GM18511 (cell line): ENCODE data around the gene RNF121.

Source experiments
- ATAC-seq: cut with Tn5 transposase; IDR thresholded peaks from one replicate; pipeline ENCODE4 v1.9.1; 2021; ENCODE audit warnings: mild to moderate bottlenecking, moderate library complexity; ENCODE audit not compliant: unreplicated experiment

RNF121 gene

DNA sequence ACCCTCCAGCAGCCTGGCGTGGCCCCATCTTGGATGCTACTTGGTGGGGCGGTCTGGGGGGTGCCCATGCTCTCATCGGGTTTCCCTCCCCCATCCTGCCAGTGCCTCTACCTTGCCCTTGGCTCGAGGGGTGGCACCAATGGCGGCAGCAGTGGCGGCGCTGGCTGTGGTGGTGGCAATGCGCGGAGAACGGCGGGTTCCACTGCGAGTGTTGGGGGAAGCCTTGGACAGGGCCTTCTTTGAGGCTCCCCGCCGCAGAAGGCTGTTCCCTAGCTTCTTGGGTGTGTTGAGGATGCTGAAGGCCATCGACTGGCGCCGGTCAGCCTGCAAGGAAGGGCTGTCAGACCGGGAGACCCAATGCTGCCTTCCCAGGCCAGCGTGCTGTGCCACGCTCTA lies 74.9 kb downstream of the RNF121 start:
- no peak for ATAC-seq

DNA sequence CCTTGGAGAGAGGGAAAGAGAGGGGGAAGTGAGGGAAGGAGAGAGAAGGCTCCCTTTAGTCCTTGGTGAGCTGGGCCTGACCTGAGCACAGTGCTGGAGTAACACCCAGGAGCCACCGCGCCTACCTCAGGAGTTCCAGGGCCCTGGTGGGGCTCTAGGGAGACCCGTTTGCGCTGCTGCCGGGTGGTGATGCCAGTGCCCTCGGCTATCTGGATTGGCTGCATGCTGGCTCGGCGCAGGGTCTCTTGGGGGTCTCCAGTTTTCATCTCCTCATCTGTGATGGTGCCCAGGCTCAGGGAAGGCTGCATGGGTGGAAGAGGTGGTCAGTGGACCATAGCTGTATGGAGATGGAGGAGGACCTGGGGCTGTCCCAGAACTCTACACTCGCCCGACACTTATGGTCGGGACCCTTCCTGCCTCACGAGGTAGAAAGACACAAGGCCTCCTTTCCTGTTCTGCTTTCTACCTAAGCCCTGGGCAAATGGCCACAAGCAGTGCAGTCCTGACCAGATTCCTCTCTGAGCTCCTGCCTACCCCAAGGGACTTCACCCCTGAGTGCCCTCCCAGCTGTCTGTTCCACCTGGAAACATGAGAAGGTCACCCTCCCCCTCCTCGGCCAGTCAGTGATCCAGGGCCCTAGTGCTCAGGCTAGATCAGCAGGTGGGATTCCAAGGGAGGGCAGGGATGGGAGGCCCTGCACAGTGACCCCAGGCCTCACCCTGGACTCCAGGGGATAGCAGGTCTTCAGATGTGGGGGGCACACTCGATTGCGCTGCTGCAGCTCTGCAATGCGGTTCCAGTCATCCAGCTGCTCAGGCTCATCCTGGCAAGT lies 75.9 kb downstream of the RNF121 start:
- no peak for ATAC-seq

DNA sequence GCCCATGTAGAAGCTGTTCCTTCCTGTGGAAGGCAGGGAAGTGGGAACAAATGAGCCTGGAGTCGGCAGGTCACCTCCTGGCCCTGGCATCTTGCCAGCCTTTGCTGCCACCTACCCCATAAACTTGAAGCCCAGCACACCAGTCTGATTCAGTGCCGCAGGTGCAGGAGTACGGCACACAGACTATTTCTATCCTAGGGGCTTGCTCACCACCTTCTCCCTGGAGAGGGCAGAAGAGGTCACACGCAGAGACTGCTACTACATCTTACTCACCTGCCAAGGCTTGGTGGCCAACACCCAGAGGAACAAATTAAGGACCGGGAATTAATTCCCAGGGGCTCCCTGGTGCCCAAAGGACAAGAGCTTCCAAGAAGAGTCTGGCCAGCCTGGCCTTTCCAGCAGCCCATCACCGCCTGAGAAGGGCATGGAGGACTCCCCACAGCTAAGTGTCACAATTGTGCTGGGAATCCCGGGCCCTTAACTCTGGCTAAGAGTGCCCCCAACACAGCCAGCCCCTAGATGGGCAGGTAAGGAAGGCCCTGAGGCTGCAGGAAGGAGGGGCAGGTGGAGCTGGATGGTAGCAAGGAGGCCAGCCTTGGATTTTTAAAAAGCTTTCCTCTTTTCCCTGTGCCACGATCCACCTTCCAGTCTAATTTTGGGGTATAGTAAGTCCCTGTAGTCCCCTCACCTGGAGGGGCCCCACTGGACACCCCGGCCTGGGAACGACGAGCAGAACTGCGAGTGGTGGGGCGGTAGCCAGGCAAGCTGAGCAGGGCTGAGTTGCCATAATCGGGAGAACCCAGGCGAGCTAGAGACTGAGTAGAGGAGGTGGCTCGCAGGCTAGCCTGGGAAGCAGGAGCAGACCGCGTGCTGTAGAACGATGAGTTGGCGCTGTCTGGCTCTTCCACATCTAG lies 76.8 kb downstream of the RNF121 start:
- no peak for ATAC-seq

DNA sequence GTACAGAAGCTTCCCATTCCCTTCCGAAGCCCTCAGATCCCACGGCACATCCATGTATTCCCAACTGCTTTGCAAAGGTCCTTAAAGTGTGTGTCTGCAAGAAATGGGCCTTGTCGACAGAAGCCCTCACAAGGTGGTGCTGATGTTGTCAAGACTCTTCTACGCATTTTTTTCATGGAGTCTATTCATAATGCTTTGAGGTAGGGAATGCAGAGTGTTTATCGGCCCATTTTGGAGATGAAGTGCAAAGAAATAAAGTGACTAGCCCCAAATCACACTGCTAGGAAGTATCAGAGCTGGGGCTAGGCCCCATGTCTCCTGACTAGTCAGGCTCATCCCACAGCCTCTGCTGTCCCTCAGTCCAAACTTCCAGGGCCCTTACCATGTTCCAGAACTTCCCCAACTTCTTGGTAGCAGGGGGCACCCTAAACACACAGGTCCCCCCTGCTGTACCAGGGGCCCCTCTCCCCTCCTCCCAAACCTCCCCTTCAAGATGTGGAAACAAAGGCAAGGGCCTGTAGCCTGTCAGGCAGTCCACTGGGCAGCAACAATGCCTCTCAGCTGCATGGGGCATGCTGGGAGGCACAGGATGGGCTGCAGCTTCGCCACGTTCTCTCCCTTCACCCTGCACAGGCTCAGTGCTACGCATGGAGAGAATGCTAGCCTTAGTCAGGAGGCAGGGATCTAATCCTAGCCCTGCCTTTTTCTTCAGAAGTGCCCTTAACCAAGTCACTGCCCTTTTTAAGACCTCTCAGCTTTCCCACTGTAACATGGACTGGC lies 77.7 kb downstream of the RNF121 start:
- no peak for ATAC-seq

- no peak for ATAC-seq
Measured at GRCh38 chr11:72007089-72007476, 78.2 kb downstream of the RNF121 start.

DNA sequence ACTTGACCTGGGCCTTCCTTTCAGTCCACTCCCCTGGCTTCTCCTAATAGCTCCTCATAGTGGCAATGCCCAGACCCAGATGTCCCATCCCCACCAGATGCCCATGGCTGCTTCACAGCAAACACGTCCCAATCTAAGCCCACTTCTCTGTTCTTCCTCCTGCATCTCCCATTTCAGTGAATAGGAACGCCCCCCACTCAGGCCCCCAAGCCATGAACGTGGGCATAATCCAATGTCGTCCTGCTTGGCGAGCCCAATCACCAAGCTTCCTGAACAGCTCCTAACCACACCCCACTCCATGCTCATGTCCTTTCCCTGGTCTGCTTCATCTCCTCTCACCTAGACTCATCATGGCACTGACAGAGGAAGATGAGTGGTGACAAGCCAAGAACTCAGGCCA lies 78.7 kb downstream of the RNF121 start:
- ATAC-seq = no peak

- ATAC-seq = no peak
Measured at GRCh38 chr11:72008728-72009127, 79.9 kb downstream of the RNF121 start.

- no peak for ATAC-seq
Measured at GRCh38 chr11:72009156-72009555, 80.3 kb downstream of the RNF121 start.

GRCh38 chr11:72010529-72011233 lies 81.8 kb downstream of the RNF121 start:
- no peak for ATAC-seq

- ATAC-seq = no peak
Measured at GRCh38 chr11:72012091-72012630, 83.3 kb downstream of the RNF121 start.

GRCh38 chr11:72012897-72013721 lies 84.3 kb downstream of the RNF121 start:
- no peak for ATAC-seq

DNA sequence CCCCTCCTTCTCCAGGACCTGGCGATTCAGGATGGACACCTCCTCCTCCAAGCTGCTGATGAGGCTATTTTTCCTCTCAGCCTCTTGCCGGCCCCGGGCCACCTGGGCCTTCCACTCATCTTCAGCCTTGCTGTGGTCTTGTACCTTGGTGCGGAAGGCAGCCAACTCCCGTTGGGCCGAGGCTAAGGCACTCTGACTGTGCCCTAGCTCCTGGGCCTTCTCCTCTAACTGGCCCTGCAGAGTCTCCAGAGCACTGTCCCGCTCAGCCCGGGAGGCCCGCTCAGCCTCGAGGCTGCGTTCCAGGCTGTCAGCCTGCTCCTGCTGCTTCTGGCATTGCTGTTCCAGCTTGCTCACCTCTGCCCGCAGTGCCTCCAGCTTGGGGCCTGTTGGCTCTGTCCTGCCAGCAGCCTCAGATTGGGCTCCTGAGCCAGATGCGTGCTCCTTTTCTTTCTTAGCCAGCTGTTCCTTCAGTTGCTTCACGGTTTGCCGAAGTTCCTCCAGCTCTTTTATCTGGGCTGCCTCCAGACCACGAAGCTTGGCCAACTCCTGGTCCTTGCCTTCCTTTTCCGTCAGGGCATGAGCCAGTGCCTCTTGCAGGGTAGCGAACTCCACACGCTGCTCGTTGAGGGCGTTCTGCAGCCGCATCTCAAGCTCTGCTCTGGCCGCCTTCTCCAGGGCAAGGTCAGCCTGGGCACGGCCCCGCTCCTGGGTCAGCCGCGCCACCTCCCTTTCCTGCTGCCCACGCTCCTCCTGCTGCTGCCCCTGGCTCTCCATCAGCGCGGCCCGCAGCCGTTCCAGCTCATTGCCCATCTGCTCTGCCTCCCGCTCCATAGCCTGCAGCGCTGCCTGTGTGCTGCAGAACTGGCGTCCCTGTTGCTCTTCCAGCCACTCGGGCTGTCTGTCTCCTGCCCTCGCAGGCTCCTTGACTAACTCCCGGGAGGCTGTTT lies 85.2 kb downstream of the RNF121 start:
- ATAC-seq = no peak

DNA sequence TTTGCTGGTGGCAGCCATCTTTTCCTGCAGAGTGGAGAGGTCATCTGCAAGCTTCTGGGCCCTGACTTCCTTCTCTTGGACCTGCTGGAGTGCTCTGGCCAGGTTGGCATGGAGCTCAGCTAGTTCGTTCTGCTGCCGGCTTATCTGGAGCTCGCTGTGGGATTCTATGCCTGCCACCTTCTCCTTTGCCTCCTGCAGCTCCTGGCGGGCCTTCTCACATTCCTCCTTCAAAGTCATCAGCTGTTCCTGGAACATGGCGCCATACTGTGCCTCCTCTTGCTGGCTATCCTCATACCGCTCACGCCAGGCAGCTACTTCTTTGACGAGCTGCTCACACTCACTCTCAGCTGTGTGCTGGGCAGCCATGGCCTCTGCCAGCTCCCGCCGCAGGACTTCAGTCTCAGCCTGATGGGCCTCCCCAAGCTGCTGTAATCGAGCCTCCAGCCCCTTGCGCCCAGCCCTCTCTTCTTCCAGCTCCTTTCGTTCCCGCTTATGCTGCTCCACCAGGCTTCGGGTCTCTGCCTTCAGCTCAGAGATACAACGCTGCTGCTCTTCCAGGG lies 86.0 kb downstream of the RNF121 start:
- no peak for ATAC-seq

GRCh38 chr11:72015511-72016061 lies 86.7 kb downstream of the RNF121 start:
- ATAC-seq = no peak

- no peak for ATAC-seq
Measured at GRCh38 chr11:72018171-72018570, 89.3 kb downstream of the RNF121 start.

DNA sequence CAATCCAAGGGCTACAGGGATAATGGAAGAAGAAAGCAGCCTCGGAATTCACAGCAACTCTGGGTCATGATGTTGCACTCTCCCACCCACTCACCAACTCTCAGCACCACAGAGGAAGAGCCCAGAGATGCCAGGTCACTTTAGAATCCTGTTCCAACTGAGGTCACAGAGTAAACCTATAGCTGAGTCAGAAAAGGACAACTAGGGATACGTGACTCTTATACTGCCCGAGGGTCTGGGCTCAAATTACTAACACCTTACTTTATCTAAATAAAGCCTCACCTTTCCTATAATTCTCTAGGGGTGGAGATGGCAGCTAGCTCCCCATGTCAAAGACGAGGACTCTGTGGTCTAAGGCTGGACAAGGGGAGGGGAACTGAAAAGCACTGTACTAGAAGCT lies 94.5 kb downstream of the RNF121 start:
- ATAC-seq = no peak

DNA sequence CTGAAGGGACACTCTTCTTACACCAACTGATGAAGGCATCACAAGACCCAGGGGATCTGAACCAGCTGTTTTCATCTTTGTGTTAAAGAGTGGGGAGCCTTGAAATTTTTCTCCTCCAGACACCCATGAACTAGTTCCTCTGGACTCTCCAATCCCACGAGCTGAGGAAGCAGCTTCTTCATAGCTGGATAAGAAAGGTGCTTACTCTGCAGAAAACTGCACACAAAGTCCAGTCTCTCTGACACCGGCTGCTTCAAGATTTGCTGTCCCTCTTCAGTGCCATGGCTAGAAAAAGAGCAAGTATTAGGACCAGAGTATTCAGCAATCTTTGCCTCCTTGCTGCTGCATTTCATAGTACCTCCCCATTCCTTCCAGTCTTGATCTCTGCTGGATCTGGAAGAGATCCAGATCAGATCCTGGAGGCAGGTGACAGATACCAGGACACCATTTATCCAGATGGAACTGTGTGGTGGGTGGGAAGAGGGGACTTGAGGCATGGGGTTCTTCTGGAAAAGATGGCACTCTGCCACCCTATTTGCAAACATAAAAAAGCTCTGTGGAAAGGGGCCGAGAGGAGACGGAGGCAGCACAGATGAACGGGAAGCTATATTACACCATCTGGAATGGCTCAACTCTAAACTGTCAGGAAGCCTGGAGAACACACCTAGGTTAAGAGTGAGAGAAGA lies 95.4 kb downstream of the RNF121 start:
- ATAC-seq = no peak
